ENCODE measurements around the gene CFAP20DC.

DNA sequence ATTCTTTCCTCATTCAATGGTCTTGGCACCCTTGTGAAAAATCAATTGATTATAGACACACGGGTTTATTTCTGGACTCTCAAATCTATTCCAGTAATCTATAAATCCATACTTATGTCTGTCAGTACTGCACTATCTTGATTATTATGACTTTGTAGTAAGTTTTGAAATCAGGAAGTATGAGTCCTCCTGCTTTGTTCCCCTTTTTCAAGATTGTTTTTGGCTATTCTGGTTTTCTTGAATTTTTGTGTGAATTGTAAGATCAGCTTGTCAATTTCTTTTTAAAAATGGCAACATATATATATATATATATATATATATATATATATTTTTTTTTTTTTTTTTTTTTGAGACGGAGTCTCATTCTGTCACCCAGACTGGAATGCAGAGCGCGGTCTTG, 32.3 kb upstream of the CFAP20DC start:
- TF ChIP-seq, protein P1, sequence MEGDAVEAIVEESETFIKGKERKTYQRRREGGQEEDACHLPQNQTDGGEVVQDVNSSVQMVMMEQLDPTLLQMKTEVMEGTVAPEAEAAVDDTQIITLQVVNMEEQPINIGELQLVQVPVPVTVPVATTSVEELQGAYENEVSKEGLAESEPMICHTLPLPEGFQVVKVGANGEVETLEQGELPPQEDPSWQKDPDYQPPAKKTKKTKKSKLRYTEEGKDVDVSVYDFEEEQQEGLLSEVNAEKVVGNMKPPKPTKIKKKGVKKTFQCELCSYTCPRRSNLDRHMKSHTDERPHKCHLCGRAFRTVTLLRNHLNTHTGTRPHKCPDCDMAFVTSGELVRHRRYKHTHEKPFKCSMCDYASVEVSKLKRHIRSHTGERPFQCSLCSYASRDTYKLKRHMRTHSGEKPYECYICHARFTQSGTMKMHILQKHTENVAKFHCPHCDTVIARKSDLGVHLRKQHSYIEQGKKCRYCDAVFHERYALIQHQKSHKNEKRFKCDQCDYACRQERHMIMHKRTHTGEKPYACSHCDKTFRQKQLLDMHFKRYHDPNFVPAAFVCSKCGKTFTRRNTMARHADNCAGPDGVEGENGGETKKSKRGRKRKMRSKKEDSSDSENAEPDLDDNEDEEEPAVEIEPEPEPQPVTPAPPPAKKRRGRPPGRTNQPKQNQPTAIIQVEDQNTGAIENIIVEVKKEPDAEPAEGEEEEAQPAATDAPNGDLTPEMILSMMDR (IDR thresholded peaks at IDR 0.05; ENCODE audit: low read depth, low read length) = no peak
- no peak for TF ChIP-seq EZH2phosphoT487 (IDR thresholded peaks at IDR 0.05; ENCODE audit: low read depth)

All from OCI-LY3 (cell line).